Erythroblast (primary cell): Measurements from ENCODE around the gene SMARCB1.

Source experiments
- GATA1 ChIP-seq: IDR thresholded peaks from 2 replicates; pipeline ENCODE4 v1.6.1; 2011; ENCODE audit warnings: low read depth, mild to moderate bottlenecking, control low read depth, low read length, moderate library complexity
- POLR2A ChIP-seq: IDR thresholded peaks from 2 replicates; pipeline ENCODE4 v1.6.1; 2011; ENCODE audit warnings: mild to moderate bottlenecking, low read length

DNA sequence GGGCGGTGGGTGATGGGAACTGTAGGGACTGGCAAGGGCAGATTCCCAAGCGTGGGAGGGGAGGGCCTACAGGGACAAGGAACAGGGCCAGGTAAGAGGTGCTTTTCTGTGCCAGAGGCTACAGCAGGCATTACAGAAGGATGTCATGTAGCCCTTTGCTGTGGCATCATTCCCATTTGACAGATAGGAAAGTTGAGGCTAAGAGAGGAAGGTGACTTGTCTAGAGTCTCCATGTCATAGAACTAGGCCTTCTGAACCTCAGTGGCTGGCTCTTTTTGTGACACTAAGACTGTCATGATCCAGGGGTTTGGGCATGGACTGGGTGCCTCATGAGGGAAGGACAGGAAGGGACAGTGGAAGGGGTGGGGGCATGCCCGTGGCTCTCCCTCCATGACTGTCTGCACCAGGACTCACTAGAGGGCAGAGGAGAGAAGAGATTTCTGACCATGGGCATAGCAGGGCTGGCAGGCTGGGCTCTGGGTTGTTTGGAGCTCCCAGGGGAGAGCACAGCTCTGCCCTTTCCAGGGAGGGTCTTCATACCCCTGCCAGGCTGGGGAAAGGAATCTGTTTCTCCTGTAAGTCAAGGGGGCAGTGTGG lies 10.9 kb upstream of the SMARCB1 start:
- TF ChIP-seq POLR2A = no peak
- TF ChIP-seq GATA1 = no peak
